SIG-M5 (cell line): ENCODE measurements around the gene SMARCA1.

Experiments used
- DNase-seq: peaks from one replicate; lab custom pipeline; 2025; lab: John Stamatoyannopoulos, UW

Gene SMARCA1

GRCh38 chrX:129452523-129452922 lies 70.8 kb downstream of the SMARCA1 start:
- no peak for DNase-seq

GRCh38 chrX:129450123-129450522 lies 73.2 kb downstream of the SMARCA1 start:
- no peak for DNase-seq

- DNase-seq, result no peak
These were observed 74.1 kb downstream of the SMARCA1 start for GRCh38 chrX:129449148-129449547.

GRCh38 chrX:129445436-129445835 lies 77.9 kb downstream of the SMARCA1 start:
- no peak for DNase-seq

GRCh38 chrX:129433945-129434344 lies 89.3 kb downstream of the SMARCA1 start:
- no peak for DNase-seq

- DNase-seq, result no peak
These were observed 89.8 kb downstream of the SMARCA1 start for GRCh38 chrX:129433461-129433860.

GRCh38 chrX:129427267-129427666 lies 96.0 kb downstream of the SMARCA1 start:
- no peak for DNase-seq

- no peak for DNase-seq
These were observed 100.1 kb downstream of the SMARCA1 start for GRCh38 chrX:129423191-129423590.

- DNase-seq, result no peak
These were observed 118.7 kb downstream of the SMARCA1 start for GRCh38 chrX:129404670-129405008.

- no peak for DNase-seq
These were observed 119.2 kb downstream of the SMARCA1 start for GRCh38 chrX:129403974-129404669.
